ENCODE data around the gene RAPGEF4. TPM values are rescaled to one million over a fixed set of nuclear protein-coding genes. Genes with fewer than 3 reads are reported as not detected.

The RAPGEF4 gene
- total RNA-seq, 4 donors from 2014 or later: 3.6 to 12.0 (median 6.7) TPM

DNA sequence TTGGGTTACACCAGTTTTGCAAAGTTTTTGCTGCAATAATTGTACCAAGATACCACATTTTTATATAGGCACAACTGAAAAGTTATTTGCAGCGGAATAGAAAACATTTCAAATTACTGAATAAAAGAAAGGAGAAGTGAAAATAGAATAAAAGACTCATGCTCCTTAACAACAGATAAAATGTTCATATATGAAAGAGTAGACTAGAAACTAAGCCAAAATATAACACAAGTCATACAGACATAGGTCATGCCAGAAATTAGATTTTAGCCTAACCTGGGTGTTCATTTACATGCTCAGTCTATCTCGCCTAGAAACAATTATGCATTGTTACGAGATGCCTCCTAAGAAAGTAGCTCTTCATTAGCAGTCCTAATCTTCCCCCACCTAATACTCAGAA is 323.6 kb downstream of the RAPGEF4 start:
- WGBS, 2 donors: 88 to 89% methylated on average over 3 of the region's 3 CpGs
- H3K4me1 ChIP-seq: peaks cover 0 to 22% (median 0%) of the 10 kb centered on the region in 4 donors
- no peak overlapping the region for H3K4me3 ChIP-seq
- no peak for TF ChIP-seq EP300 (IDR thresholded peaks at IDR 0.05)
- TF ChIP-seq POLR2A (IDR thresholded peaks at IDR 0.05): no peak
- H3K9me3 ChIP-seq: no peaks in the 10 kb centered on the region
- no peaks in the 10 kb centered on the region for H3K27me3 ChIP-seq
- no peaks in the 10 kb centered on the region for H3K36me3 ChIP-seq
- H3K27ac ChIP-seq: no peak overlapping the region
- no peak for DNase-seq (ENCODE audit: low spot score in 2 of 2)

DNA sequence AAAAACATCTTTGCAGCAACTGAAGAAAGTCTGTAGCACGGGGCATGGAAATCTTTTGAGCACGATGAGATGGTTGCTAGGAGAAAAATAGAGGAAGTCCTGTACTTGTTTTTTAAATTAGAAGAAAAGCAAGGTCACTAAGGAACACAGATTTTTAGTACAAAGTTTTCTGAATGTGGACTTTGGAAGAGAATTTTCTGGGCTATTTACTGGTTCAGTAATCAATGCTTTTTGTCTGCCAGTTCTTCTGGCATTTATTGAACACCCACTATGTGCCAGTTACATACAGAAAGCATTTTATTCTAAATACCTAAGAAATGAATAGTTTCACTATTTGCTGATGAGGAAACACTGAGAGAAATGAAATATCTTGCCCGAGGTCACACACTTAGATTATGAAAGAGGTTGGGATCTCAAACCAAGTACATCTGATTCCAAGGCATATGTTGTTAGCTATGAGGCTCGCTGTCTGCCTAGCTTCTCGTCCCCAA is 324.4 kb downstream of the RAPGEF4 start:
- Histone ChIP-seq H3K27me3 (no peaks in the 10 kb centered on the region), H3K9me3 (no peaks in the 10 kb centered on the region), H3K36me3 (no peaks in the 10 kb centered on the region), H3K4me3 (no peak overlapping the region), H3K27ac (peak overlapping the region in 1 of 4 donors; percentile 60), H3K4me1 (peaks cover 0 to 22% (median 0%) of the 10 kb centered on the region in 4 donors)
- TF ChIP-seq POLR2A (IDR thresholded peaks at IDR 0.05) (no peak), EP300 (IDR thresholded peaks at IDR 0.05) (peak in 1 of 2 donors; percentile 56)
- no peak for DNase-seq (ENCODE audit: low spot score in 2 of 2)
- WGBS, 2 donors: 18 to 19% methylated on average over 5 of the region's 5 CpGs

DNA sequence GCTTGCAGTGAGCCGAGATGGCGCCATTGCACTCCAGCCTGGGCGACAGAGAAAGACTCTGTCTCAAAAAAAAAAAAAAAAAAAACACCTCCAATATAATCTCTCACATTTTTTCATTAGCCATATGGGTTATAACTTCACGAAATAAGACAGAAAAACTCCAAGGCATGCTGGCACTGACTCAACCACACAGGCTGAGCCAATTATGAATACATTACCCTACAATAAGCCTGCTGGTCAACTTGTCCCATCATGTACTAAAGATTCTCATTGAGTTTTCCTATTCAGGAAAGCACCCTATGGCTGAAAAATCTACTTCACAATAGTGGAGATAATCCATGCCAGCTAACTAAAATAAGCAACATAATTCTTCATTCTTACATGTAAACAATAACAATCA is 327.2 kb downstream of the RAPGEF4 start:
- no peak for DNase-seq (ENCODE audit: low spot score in 2 of 2)
- H3K4me3 ChIP-seq: no peak overlapping the region
- no peaks in the 10 kb centered on the region for H3K36me3 ChIP-seq
- TF ChIP-seq POLR2A (IDR thresholded peaks at IDR 0.05) (no peak), EP300 (IDR thresholded peaks at IDR 0.05) (no peak)
- TF ChIP-seq, protein P1, sequence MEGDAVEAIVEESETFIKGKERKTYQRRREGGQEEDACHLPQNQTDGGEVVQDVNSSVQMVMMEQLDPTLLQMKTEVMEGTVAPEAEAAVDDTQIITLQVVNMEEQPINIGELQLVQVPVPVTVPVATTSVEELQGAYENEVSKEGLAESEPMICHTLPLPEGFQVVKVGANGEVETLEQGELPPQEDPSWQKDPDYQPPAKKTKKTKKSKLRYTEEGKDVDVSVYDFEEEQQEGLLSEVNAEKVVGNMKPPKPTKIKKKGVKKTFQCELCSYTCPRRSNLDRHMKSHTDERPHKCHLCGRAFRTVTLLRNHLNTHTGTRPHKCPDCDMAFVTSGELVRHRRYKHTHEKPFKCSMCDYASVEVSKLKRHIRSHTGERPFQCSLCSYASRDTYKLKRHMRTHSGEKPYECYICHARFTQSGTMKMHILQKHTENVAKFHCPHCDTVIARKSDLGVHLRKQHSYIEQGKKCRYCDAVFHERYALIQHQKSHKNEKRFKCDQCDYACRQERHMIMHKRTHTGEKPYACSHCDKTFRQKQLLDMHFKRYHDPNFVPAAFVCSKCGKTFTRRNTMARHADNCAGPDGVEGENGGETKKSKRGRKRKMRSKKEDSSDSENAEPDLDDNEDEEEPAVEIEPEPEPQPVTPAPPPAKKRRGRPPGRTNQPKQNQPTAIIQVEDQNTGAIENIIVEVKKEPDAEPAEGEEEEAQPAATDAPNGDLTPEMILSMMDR (IDR thresholded peaks at IDR 0.05): no peak
- H3K9me3 ChIP-seq: no peaks in the 10 kb centered on the region
- 82% methylated on average over 4 of the region's 4 CpGs for WGBS, 2 donors
- H3K27me3 ChIP-seq: no peaks in the 10 kb centered on the region
- no peak overlapping the region for H3K27ac ChIP-seq
- peaks cover 0 to 15% (median 0%) of the 10 kb centered on the region in 4 donors for H3K4me1 ChIP-seq

DNA sequence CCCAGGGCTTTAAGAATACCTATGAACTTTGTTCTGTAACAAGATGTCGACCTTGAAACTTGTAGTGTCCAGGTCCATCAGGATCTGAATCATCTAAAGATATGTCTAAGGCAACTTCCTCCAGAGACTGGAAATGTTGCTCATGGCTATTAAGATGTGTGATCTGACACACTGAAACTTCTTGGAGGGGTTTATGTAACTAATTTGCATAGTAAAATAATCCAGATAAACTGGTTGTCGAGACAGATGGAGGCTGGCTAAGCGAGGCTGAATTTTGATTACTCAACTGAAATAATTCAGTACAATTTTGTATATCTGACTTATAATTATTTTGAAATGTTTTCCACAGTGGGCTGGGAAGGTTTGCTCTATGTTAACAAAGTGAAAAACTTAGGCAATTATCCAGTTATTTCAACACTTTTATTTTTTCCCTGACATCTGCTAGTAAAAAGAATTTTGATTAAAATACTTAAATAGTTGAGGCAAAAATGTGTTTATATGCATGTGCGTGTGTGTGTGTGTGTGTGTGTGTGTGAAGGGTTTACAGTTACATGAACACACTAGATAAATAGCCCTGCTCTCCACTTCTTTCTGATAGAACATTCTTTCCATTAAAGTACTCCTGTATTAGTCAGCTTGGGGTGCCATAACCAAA is 328.6 kb downstream of the RAPGEF4 start:
- H3K4me3 ChIP-seq: no peak overlapping the region
- H3K36me3 ChIP-seq: no peaks in the 10 kb centered on the region
- TF ChIP-seq POLR2A (IDR thresholded peaks at IDR 0.05): no peak
- TF ChIP-seq, protein P1 (IDR thresholded peaks at IDR 0.05): no peak
- no peak for TF ChIP-seq EP300 (IDR thresholded peaks at IDR 0.05)
- peaks cover 0 to 13% (median 0%) of the 10 kb centered on the region in 4 donors for H3K4me1 ChIP-seq
- no peak for DNase-seq (ENCODE audit: low spot score in 2 of 2)
- H3K9me3 ChIP-seq: no peaks in the 10 kb centered on the region
- H3K27ac ChIP-seq: no peak overlapping the region
- no peaks in the 10 kb centered on the region for H3K27me3 ChIP-seq
- WGBS, 2 donors: 74 to 75% methylated on average over 4 of the region's 4 CpGs

DNA sequence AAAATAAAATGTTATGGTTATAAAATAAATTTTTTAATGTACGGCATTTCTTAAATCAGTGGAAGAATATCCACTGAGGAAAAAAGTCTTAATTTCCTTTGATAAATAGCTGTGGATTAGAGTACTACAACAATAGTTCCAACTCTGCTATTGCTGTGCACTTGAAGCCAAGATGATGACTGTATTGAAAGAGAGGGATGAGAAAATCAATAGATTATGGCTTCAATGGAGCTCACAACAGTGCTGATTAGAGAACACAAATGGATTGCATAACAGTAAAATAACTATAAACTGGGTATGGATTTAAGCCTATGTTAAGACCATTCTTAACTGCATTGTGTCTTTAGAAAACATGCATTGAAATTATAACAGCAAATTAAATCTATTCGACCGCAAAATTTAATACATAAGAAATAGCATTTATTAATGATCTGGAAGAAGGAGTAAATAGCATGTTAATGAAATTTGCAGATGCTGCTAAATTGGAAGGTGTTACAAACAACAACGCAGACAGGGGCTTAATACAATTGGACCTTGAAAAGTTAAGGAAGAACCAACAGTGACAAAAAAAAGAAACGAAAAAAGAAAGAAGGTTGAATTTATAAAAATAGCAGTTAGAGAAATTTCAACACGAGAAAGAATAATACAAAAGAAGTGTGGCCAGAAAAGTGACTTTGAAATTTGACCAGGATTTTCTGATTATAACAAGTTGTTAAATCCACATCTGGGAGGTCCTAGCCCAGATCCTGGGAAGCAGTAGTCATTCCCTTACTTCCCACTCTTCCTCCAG is 331.4 kb downstream of the RAPGEF4 start:
- WGBS, 2 donors: 87 to 91% methylated on average over 6 of the region's 6 CpGs
- Histone ChIP-seq H3K36me3 (no peaks in the 10 kb centered on the region), H3K4me3 (no peak overlapping the region), H3K9me3 (no peaks in the 10 kb centered on the region), H3K27me3 (no peaks in the 10 kb centered on the region), H3K4me1 (no peaks in the 10 kb centered on the region), H3K27ac (no peak overlapping the region)
- TF ChIP-seq EP300 (IDR thresholded peaks at IDR 0.05): no peak
- TF ChIP-seq POLR2A (IDR thresholded peaks at IDR 0.05): no peak
- TF ChIP-seq, protein P1 (IDR thresholded peaks at IDR 0.05): no peak
- no peak for DNase-seq (ENCODE audit: low spot score in 2 of 2)

All from tibial nerve (tissue), 4 donors.